ENCODE data around the gene GPR17.

DNA sequence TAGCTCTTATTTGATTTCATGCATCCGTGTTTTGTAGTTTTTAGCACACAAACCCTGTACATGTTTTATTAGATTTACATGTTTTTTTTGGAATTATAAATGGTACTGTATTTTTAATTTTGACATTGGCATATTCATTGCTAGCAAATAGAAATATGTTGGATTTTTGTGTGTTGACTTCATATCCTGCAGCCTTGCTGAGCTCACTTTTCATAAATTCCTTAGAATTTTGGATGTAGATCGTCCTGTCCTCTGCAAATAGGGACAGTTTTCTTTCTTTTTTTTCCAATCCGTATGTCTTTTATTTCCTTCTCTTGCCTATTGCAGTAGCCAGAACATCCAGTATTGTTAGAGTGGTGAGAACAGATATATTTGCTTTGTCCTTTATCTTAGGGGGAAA, 46.7 kb upstream of the GPR17 start:
- TF ChIP-seq EZH2 (IDR thresholded peaks at IDR 0.05; ENCODE audit: insufficient read depth, low read length), result no peak
- TF ChIP-seq, protein P1, sequence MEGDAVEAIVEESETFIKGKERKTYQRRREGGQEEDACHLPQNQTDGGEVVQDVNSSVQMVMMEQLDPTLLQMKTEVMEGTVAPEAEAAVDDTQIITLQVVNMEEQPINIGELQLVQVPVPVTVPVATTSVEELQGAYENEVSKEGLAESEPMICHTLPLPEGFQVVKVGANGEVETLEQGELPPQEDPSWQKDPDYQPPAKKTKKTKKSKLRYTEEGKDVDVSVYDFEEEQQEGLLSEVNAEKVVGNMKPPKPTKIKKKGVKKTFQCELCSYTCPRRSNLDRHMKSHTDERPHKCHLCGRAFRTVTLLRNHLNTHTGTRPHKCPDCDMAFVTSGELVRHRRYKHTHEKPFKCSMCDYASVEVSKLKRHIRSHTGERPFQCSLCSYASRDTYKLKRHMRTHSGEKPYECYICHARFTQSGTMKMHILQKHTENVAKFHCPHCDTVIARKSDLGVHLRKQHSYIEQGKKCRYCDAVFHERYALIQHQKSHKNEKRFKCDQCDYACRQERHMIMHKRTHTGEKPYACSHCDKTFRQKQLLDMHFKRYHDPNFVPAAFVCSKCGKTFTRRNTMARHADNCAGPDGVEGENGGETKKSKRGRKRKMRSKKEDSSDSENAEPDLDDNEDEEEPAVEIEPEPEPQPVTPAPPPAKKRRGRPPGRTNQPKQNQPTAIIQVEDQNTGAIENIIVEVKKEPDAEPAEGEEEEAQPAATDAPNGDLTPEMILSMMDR (IDR thresholded peaks at IDR 0.05; ENCODE audit: insufficient read depth, low read depth, low read length), result no peak

All from astrocyte (in vitro differentiated cells and primary cell).